Tongue (tissue), 2 donors: ENCODE results near the gene SPACDR. TPM values are rescaled to one million over a fixed set of nuclear protein-coding genes. Genes with fewer than 3 reads are reported as not detected.
A peak's percentile ranks its signal among the peaks of the same experiment; 100 is the strongest.
"Not testable (repeated sequence)": the region's sequence is repeated elsewhere in the genome, so short reads cannot be mapped to it uniquely, and the experiment has no call there.

ENCODE experiments used
- DNase-seq: peaks from one replicate; pipeline ENCODE4 v3.0.0-alpha.2; 2015
- total RNA-seq: library from RNA; depleted of rRNA; stranded (reverse); fragments of >200 nt; gene quantifications from one replicate; pipeline ENCODE4 v1.2.3, GENCODE V29; 2014

SPACDR gene, protein sequence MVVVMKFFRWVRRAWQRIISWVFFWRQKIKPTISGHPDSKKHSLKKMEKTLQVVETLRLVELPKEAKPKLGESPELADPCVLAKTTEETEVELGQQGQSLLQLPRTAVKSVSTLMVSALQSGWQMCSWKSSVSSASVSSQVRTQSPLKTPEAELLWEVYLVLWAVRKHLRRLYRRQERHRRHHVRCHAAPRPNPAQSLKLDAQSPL
- total RNA-seq: not detected

DNA sequence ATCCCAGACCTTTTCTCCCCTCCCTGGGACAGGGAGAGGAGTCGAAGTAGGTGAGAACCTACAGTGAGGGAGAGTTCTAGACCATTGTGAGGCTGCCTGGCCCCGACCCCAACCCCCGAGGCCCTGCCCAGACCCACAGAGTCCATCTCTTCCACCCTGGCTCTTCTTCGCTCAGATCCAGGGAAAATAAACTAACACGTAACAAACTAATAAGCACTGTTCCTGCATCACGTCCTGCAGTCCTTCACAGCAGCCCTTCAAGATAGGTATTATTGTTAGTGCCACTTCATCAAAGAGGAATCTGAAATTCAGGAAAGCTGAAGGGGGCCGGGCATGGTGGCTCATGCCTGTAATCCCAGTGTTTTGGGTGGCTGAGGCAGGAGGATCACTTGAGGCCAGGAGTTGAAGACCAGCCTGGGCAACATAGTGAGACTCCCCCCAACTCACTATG, at the start of gene SPACDR:
Gene SPACDR (minus strand): TSS at position 51 of the 451 bp plus-strand sequence. CDS start 235 bp downstream, outside the sequence.
- DNase-seq: no peak

- no peak for DNase-seq
Measured at GRCh38 chr7:100513212-100513810, 49.3 kb upstream of the SPACDR start.

DNA sequence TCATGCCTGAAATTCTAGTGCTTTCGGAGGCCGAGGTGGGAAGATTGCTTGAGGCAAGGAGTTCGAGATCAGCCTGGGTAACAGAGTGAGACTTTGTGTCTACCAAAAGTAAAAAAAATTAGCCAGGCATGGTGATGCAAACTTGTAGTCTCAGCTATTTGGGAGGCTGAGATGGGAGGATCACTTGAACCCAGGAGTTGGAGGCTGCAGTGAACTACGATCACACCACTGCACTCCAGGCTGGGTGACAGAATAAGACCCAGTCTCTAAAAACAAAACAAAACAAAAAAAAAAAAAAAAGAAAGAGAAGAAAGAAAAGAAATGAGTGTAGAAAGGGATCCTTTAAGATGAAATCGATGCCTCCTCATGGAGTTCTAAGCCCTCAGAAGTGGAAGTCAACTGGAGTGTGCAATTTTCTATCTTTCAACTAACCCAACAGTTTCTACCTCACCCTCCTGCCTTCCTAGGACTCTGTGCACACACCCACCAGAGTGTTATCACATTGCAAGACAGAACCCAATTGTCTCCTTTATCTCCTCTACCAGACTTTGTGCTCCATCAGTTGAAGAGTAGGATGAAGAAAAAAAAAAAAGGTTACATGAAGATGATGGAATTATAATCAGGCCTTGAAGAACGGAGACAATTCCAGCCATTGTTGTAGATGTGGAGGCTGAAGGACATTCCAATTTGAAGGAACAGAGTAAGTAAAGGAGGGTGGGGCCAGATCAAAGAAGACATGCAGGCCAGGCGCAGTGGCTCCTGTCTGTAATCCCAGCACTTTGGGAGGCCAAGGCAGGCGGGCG, 46.6 kb upstream of the SPACDR start:
- no peak for DNase-seq

DNA sequence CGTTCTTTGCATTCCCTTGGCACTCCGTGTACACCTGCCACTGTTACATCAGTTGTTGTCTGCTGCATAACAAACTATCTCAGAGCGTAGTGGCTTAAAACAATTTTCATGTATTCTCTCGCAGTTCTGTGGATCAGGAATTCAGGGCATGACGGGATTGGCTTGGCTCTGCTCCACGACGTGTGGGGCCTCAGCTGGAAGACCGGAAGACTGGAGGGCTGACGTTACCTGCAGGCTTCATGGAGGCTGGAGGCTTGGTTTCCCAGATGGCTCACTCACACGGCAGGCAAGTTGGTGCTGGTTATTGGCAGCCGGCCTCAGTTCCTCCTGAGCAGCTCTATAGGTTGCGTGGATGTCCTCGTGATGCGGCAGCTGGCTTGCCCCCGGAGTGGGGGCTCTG, 45.2 kb upstream of the SPACDR start:
- peak; percentile 83 for DNase-seq

- no peak for DNase-seq
Measured at GRCh38 chr7:100506356-100506923, 42.4 kb upstream of the SPACDR start.

DNA sequence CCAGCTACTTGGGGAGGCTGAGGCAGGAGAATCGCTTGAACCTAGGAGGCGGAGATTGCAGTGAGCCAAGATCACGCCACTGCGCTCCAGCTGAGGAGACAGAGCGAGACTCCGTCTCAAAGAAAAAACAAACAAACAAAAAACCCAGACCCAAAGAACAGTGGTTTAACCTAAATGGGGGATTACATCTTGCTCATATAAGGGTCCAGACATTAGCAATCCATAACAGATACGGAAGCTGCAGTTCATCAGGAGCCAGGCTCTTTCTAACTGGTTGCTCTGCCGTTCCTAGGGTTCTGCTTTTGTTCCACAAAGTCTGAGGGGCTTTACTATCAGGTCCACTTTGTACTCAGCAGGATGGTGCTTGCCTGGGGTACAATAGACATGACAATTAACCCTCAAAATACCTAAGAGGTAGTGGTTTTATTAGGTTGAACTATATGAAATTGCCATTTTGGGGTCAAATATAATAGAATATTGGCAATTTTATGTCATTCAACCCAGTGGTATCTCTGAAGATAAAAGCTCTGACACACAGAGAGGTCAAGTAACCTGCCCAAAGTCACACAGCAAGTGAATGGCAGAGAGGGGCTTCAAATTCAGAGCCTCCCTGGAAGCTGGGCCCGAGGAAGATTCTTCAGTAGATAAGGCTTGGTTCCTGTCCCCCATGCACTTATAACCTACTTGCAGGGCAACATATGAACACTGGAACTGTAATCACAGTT, 41.0 kb upstream of the SPACDR start:
- no peak for DNase-seq

- not testable (repeated sequence) for DNase-seq
Measured at GRCh38 chr7:100504031-100504430, 40.0 kb upstream of the SPACDR start.

DNA sequence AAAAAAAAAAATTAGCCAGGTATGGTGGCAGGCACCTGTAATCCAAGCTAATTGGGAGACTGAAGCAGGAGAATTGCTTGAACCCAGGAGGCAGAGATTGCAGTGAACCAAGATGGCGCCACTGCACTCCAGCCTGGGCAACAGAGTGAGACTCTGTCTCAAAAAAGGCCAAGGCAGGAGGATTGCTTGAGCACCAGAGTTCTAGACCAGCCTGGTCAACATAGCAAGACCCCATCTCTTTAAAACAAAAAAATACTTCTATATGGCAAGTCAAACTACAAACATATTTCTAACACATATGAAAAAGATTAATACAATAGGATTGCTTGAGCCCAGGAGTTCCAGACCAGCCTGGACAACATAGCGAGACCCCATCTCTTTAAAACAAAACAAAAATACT, 36.7 kb upstream of the SPACDR start:
- DNase-seq: not testable (repeated sequence)

DNA sequence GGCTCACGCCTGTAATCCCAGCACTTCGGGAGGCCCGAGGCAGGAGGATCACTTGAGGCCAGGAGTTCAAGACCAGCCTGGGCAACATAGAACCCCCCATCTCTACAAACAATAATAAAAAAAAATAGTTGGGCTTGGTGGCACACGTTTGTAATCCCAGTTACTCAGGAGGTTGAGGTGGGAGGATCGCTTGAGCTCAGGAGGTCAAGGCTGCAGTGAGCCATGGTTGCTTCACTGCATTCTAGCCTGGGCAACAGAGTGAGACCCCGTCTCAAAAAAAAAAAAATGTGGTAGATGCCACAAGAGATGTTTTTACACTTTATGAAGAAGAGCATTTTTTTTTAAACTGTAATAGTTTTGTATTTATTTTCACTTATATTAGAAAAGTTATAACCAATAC, 32.4 kb upstream of the SPACDR start:
- DNase-seq: no peak

DNA sequence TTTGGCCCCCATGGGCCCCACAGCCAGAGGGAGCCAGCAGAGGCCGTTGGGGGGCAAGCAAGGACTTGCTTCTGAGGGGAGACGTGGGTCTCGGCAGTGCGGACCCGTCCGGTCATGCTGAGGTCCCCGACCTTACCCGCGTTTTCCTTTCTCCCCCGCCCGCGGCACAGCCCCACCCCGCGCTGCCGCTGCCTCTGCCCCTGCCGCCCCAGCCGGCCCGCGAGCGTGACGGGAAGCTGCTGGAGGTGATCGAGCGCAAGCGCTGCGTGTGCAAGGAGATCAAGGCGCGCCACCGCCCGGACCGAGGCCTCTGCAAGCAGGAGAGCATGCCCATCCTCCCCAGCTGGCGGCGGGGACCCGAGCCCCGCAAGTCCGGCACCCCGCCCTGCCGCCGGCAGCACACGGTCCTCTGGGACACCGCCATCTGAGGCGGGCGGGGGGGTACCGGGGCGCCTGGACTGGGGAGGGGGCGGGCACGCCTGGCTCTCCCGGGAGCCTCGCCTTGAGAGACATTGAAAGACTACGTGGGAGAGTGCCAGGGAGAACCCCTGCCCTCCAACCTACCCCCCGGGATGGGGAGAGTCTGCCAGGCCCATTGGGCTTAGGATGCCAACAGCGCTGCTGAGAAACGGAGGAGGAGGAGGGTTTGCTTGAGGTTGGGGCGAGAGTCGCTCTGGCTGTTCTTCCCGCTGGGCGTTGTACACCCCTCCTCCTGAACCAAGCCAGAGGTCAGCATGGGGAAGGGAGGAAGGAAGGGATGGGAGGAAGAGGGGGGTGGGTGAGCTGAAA, 29.6 kb upstream of the SPACDR start:
- DNase-seq: no peak

- DNase-seq: no peak
Measured at GRCh38 chr7:100492738-100493475, 28.8 kb upstream of the SPACDR start.

DNA sequence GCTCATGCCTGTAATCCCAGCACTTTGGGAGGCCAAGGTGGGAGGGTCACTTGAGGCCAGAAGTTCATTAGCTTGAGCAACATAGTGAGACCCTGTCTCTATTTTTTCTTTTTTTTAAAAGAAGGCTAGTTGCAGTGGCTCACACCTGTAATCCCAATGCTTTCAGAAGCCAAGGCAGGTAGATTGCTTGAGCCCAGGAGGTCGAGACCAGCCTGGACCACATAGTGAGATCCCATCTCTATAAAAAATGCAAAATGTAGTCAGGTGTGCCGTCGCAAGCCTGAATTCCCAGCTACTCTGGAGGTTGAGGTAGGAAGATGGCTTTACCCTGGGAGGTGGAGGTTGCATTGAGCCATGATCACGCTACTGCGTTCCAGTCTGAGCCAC, 27.1 kb upstream of the SPACDR start:
- DNase-seq: no peak

GRCh38 chr7:100490483-100491191, 26.6 kb upstream of the SPACDR start:
- no peak for DNase-seq

GRCh38 chr7:100489824-100490223, 25.8 kb upstream of the SPACDR start:
- DNase-seq: peak; percentile 99

GRCh38 chr7:100489121-100489520, 25.1 kb upstream of the SPACDR start:
- DNase-seq: no peak

GRCh38 chr7:100488333-100489095, 24.5 kb upstream of the SPACDR start:
- DNase-seq: no peak

DNA sequence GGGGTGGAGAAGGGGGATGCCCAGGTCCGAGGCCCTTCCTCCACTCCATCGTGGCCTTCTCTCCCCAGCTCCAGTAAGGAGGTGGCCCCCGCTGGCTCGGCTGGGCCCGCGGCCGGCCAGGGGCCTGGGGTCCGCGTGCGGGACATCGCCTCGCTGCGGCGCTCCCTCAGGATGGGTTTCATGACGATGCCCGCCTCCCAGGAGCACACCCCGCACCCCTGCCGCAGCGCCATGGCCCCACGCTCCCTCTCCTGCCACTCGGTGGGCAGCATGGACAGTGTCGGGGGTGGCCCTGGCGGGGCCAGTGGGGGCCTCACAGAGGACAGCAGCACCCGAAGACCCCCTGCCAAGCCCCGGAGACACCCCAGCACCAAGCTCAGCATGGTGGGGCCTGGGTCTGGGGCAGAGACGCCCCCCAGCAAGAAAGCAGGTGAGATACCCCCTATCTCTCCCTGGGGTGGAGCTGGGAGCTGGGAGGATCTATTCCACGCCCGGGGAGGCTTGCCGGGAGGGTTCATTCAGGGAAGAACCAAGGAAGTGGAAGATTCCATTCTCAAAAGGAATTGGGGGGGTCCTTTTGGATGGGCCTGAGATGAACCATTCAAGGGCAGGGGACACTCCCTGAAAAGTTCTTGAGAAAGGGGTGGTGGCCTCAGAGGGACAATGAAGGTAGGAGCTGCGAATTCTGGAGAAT, 22.8 kb upstream of the SPACDR start:
- no peak for DNase-seq

- no peak for DNase-seq
Measured at GRCh38 chr7:100486111-100486636, 22.1 kb upstream of the SPACDR start.
